Loucy (cell line): ENCODE results near the gene PDE4D.

Experiments used
- CTCF ChIP-seq: fragments of 200-600 bp; sonication (generic); conservative IDR thresholded peaks from 2 replicates; pipeline ENCODE4 v1.5.1; 2014; ENCODE audit warnings: mild to moderate bottlenecking, antibody characterized with exemption, low read length
- EZH2phosphoT487 ChIP-seq: fragments of 200-600 bp; IDR thresholded peaks from 2 replicates; pipeline ENCODE4 v1.6.1; 2018; ENCODE audit warnings: antibody characterized with exemption, mild to moderate bottlenecking, moderate library complexity, borderline replicate concordance

GRCh38 chr5:59562756-59563389 is 330.7 kb downstream of the PDE4D start:
- TF ChIP-seq EZH2phosphoT487 (no peak), CTCF (no peak)
